Measurements from ENCODE around the gene CFAP73.
"Not testable (repeated sequence)": the region's sequence is repeated elsewhere in the genome, so short reads cannot be mapped to it uniquely, and the experiment has no call there.

The CFAP73 gene

DNA sequence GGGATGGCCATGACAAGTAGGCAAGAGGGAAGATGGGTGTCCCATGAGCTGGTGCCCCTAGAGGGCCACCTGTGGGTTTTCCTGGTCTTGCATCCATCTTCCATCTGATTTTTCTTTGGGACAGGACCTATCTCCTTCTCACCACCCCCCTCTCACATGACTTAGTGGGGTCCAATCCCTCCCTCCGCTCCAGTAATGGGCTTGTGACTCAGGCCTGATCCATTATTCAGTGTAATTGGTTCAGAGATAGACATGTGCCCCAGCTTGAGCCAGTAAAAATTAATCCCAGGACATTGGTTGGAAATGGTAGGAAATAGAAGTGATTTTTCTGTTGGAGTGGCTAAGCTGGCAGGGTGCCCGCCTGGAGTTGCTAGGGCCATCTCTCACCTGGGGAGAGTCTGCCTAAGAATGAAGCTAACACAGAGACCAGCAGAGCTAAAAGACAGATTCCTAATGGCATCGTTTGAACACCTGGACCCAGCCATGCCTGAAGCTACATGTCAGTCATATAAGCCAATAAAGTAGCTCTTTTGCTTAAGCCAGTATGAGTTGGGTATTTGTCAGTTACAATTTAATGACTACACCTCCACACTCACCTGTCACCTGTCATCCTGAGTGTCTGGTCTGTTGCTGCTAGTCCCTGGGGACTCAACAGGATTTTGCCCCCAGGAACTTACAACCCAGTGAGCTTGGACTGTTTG is 28.7 kb upstream of the CFAP73 start:
- DNase-seq = peak; percentile 94

DNA sequence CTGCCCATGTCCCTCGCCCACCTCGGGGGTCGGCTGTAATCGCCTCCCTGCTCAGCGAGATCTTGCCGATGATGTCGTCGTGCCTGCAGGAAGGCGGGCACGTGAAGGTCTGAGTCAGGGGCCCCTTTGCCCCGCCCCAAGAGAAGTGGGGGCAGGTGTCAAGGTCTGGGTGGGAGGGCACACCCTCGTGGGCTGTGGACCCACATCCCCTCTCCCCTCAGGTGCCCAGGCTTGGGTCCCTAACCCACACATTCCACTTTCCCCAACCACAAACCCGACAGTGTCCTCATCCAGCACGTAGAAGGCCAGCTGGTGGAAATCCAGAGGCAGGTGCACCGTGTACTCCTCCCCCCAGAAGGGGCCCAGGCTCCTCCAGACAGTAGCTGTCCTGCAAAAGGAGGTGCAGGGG is 21.7 kb upstream of the CFAP73 start:
- no peak for DNase-seq

DNA sequence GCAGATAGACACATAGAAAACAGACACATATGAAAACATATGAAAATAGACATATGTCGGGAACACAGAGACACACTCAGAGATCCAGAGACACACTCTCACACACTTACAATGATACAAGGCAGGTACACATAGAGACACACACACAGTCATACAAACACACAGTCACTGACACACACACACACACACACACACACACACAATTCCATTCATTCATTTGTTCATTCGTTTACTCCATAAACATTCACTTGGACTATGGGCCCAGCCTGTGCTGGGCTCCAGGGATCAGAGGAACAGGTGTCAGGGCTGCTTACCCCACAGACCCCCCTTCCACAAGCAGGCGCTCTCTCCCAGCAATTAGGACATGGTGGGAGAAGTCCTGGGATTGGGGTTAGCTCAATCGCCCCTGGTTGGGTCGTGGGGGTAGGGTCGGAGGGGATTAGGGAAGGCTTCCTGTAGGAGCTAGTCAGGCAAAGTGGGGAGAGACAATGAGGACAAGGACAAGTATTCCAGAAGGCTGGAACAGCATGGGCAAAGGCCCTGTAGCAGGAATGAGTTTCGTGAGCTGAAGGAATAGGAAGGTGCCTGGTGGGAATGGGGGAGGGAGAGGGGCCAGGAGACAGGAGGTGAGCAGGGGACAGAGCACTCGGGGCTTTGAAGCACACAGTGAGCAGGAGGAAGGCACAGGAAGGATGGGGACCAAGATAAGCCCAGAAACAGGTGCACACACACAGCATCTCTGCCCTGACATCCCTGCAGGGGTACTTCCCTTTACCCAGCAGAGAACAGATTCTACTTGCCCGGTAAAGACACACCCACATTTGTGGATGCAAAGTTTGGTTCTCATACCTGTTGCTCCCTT is 20.5 kb upstream of the CFAP73 start:
- no peak for DNase-seq

DNA sequence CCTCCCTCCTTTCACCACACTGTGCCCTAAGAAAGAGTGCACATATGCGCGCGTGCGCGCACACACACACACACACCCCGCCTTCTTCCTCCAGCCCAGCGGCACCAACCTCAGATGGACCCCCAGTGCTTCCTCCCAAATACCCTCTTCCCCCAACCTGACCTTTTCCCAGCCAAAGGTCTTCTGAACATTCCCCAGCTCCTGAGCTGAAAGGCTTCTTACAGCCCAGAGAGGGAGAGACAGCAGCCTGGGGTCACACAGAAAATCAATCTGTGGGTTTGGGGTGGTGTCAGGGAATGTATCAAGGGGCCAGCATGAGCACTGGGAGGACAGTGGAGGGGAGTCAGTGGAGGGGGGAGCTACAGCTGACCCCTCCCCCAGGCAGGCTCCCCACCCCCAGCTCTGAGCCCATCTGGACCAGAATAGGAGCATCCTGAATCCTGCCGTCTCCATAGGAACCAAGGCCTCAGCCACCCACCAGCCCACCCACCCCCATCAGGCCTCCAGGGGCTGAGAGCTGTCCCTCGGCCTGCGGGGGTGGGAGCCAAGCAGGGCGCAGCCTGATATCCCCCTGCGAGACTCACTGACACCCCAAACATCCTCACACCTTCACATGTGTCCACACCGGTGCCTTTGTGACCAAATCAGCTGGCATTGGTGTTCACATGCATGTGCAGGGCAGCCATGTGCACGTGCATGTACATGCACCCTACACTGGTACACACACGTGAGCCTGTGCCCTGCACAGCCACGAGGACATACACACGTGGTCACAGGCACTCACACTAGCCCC is 19.7 kb upstream of the CFAP73 start:
- DNase-seq = no peak

DNA sequence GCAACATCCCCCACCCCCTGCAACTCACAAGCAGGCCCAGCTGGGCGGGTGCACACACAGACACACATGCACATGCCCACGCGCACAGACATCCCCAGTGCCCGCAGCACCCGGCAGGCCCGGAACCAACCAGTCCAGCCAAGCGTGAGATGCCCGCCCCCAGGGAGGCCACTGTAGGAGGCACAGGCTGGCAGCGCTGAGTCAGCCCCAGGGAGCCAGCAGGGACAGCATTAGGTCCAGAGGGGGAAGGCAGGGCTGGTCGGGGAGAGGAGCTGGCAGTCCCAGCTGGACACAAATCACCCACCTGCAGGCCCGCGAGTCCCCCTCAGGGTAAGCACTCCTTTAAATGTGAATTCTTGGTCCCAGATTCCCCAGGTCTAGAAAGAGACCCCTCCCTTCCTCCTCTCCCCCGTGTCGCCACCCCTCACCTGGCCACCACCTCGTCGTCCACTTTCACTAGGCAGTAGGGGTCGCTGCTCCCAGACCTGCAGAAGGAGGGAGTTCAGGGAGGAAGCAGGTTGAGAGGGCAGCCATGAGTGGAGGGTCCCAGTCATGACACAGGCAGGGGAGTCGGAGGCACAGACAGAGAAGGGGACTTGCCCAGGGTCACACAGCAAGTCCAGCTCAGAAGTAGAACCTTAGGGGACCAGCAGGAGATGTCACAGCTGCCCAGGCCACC is 18.9 kb upstream of the CFAP73 start:
- peak; percentile 34 for DNase-seq

DNA sequence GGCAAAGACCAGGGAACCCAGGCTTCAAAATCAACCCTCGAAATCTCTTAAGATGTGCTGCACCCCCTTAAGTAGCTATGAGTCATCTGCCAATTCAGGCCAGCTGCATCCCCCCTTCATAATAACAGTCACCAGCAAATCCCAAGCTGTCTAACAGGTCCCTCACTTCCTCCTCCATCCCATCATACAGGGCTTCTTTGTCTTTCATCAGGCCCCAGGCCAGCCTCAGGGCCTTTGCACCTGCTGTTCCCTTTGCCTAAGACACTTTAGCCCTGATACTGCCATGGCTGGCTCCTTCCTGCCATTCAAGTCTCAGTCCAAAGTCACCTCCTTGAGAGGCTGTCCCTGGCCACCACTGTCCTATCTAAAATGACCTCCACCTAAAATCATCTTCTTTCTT is 18.0 kb upstream of the CFAP73 start:
- no peak for DNase-seq

DNA sequence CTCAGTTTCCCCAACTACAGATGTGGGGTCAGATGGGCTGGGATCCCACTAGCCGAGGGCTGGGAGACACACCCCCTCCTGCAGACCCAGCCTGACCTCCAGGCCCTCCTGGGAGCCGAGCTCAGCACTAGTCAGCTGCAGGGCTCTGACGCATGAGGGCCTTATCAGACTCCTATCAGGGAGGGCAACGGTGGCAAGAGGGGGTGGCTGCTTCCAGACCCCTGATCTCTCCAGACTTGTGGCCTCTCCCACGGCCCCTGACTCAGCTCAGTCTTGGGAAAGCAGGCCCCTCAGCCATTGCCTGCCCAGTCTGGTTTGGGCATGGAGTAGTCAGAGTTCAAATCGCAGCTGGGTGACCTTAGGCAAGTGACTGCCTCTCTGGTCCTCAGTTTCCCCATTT is 16.5 kb upstream of the CFAP73 start:
- DNase-seq = no peak

DNA sequence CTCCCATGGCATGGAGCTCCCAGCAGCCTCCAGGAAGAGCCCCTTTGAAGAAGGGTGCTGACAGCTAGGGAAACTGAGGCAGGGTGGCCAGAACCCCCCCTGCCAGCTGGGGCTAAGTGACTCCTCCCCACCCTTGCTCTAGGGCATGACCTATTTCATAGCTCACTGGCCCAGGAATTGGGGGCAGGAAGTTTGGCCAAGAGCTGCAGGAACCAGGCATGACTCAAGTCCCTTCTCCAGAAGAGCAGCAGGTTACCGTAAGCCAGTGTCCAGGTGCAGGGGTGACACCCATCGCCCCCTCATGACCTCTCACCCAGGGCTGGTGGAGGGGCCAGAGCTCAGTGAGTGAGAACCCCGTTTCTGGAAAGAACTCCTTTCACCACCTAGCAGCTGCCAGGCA is 15.9 kb upstream of the CFAP73 start:
- DNase-seq = no peak

DNA sequence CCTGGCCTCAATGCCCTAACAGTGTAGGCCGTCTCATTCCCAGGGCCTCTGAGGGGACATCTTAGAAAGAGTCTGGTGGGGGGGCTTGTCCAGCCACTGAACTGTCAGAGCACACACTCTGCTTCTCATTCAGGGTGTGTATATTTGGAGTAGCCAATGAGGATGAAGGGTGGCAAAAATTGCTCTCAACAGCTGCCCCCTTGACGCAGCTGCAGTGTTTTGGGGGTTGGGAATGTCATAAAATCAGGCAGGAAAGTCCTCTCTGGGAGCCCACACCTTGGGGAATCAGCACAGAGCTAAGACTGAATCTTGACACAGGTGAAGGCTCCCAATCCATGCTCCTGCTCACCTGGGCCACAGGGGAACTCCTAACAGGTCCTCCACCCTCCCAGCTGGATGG is 15.5 kb upstream of the CFAP73 start:
- no peak for DNase-seq

DNA sequence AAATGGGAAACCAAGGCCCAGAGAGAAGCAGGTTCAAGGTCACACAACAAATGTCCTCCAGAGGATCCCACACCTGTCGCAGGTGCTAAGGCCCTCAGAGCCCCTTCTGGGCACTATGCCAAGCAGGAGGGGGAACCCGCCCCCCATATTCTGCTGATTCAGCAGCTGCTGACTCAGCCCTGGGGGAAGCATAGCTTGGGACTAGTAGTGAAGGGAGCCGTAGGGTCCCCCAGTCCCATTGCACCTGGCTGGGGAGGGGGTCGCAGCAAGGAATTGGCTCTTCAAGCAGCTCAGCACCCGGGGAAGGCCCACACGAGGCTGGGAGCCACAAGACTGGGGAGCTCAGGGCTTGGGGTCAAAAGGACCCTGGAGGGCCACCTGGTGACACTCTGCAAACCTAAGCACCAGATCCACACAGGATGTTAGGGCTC is 15.0 kb upstream of the CFAP73 start:
- peak; percentile 51 for DNase-seq

DNA sequence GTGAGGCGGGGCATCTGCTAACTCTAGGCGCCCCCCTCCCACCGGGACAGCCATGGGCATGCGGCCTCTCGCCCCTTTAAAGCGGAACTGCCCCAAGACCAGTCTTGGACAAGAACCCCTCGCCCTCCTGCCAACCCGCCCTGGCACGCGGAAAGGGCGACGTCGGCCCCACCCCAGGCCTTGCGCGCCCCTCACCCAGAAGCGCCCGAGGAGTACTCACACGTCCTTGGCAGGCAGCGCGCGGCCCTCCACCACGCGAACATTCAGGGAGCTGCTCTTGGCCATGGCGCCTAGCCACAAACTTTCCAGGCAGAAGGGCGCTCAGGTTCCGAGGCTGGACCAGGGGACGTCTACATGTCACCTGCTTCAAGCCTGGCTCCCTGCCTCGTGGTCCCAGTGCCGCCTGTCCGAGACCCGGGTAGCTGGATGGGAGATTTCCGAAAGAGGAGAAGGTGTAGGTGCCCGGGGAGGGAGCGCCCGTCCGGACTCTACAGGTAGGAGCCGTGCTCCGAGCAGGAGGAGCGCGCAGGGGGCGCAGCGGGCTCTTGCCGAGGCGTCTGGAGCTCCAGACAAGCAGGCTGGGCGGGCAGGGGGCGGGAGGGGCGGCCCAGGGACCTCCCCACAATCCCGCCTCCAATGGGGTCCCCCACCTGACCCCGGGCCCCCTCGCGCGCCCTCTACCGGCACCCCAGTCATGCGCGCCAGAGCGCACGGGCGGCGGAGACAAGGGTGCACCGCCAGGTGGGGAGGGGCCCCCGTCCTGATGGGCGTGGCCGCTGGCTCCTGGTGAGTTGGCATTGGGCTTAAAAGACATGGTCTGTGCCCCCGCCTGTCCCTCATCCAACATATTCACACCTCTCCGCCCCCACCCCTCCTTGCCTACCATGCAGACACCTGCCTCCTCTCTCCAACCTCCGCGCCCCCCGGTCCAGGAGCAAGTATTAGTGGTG is 14.1 kb upstream of the CFAP73 start, which contains the start of gene RASAL1:
TSS of gene RASAL1 (minus strand) at position 584 of the 950 bp plus-strand sequence. CDS start at position 285, 299 bp downstream.
- peak; percentile 94 for DNase-seq

DNA sequence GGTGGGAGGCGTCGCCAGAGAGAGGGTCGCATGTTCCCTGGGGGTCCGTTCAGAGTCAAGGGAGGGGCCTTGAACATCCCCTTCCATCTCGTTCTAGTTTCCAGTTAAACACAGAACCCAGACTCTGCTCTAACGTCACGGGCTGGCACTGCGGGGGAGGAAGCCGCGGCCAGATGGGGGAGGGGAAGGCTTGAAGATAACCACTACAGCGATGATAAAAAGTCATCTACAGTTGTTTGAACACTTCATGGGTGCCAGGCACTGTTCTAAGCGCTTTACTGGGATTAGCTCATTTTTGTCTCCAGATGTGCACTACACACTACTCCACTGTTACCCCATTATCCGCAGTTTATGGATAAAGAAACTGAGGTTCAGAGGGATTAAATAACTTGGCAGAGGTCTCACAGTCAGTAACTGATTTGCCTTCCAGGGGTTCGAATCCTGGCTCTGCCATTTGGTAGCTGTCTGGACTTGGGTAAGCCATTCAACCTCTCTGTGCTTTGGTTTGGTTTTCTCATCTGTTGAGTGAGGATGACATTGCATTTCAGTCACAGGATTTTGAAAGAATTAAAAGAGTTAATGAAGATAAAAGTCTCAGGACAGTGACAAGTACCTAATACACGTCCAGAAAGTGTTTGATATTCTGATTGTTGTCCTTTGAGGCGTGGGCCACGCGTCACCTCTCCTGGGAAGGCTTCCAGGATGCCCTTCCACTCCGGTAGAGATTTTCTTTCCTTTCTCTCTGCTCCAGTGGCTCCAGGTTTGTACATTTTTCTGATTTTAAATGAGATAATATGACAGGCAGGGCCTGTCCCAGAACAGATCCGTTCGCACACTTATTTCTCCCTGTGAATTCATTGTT is 13.2 kb upstream of the CFAP73 start:
- peak; percentile 79 for DNase-seq

DNA sequence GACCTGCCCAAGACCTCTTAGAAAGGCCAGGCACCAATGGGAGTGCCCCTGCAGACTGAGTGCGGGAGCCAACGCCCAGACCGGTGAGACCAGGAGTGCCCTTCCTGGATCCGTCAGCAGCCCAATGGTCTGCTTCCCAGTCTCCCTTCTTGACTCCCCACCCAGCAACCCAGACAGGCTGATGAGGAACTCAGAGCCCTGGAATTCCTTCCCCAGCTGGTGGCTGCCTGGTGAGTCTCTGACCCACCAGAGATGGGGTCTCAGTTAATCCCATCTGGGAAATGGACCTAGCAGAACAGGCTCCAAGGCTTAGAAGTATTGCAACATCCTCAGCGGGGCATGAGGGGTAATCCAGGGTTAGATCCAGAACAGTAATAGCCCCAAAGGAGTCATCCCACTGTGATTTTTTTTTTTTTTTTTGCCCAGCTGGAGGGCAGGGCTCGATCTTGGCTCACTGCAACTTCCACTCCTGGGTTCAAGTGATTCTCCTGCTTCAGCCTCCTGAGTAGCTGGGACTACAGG is 12.5 kb upstream of the CFAP73 start:
- no peak for DNase-seq

DNA sequence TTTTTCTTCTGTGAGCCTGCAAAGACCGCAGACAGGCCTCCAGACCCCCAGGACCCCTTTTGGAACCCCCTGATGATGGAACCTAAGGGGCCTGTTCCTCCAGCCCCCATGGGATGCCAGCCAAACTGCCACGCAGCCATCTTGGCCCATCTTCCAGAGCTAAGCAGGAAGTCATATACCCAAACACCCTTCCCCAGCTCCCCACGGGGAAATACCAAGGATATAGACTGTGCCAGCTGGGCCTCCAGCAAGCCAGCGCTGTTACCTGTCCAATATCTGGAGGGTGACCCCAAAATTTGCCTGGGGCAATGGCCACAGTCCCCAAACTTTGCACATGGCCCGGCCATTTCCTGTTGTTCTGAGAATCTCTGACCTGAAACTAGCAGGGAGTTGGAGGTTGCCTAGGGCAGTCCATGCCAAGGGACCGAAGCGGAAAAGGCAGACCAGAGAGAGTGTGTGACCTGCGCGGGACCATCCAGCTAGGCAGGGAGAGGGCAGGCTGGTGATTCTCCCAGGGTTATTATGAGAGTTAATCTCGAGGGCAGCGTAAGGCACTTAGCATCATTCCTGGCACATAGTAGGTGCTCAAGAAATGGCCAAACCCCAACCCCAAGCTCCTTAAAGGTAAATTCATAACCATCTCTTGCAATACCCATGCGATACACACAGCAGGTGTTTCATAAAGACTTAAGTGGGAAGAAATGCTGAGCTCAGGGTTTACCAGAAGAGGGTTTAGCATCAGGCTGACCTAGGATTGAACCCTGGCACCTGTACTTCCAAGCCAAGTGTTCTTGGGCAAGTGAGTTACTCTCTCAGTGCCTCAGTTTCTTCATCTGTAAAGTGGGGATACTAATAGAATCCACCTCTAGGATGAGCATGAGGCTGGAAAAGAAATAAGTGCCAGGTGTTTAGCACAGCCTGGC is 11.4 kb upstream of the CFAP73 start:
- DNase-seq = no peak

DNA sequence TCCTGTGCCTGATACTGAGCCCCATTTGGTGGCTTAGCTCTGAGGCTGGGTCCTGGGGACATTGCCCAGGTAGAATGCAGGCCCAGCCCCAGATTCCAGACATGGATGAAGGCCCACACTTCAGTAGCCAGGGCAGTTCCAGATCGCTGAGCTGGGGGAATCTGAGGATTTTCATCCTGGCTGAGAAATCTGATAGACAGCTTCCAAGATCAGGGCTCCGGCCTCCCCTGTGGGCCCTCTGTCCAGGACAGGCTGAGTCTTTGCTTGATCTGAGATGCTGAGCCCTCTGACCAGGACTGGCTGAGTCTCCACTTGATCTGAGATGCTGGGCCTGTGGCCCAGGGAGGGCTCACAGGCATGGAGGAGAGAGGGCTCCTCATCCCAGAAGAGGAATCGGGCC is 10.7 kb upstream of the CFAP73 start:
- no peak for DNase-seq

DNA sequence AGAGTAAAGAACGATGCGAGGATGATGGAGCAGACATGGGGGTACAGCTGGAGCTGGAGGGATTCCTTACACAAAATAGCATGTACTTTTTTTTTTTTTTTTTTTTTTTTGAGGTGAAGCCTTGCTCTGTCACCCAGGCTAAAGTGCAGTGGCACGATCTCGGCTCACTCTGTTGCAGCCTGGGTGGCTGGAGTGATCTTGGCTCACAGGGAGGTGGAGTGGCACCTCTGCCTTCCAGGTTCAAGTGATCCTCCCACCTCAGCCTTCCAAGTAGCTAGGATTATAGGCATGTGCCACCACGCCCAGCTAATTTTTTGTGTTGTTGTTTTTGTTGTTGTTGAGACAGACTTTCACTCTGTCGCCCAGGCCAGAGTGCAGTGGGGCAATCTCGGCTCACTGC is 8.8 kb upstream of the CFAP73 start:
- no peak for DNase-seq

DNA sequence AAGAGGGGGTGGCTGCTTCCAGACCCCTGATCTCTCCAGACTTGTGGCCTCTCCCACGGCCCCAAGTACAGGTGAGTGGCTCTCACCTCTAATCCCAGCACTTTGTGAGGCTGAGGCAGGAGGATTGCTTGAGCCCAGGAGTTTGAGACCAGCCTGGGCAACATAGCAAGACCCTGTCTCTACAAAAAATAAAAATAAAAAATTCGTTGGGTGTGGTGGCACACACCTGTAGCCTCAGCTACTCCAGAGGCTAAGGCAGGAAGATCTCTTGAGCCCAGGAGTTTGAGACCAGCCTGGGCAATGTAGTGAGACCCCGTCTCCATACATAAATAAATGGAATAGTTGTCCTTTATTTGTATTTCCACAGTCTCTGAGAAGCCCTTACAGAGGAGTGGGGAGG is 7.8 kb upstream of the CFAP73 start:
- not testable (repeated sequence) for DNase-seq

DNA sequence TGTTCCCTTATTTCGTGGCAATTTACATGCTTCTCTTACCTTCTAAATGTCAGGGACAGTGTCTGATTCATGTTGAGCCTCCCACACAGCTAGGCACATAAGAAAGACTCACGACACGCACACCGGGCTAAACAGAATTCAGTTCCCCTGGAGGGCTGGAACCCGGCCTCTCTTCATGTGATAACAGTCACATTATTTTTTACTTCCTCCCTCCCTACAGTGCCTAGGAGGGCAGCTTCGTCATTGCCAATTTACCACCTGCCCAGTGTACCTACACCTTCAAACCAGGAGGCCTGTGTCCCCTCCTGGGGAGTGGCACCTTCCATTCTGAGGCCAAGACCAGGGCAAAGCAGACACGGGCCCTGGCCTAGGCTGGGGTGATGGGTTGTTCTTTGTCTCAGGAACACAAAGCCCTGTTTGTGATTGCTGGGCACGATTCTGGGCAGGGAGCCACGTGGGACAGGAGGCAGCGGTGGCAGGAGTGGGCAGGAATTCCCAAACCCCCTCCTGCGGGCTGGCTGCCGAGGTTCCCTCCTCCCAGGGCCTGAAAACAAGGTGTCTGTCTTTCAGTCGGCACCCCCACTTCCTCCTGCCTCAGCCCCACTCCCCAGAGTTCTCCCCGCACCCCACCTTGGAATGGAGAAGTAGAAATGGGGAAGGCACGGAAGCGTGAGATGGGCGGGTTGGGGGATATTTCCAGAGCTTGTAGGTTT is 7.2 kb upstream of the CFAP73 start:
- DNase-seq = peak; percentile 22
